LNCaP clone FGC (cell line): ENCODE results near the gene RNPEPL1.

Experiments used
- DNase-seq: peaks from one replicate; pipeline ENCODE4 v3.0.0-alpha.2; 2011; ENCODE audit warnings: low read depth
- H3K4me3 ChIP-seq: 2 replicates; pipeline ENCODE4 v1.5.1; 2011; ENCODE audit warnings: mild to moderate bottlenecking, low read depth, low read length, control low read depth
- TF ChIP-seq, protein P1 (sequence below): IDR thresholded peaks from 2 replicates; pipeline ENCODE4 v1.5.1; 2012; ENCODE audit warnings: mild to moderate bottlenecking; ENCODE audit not compliant: control insufficient read depth, insufficient read depth; ENCODE audit errors: extremely low read depth

Gene RNPEPL1

DNA sequence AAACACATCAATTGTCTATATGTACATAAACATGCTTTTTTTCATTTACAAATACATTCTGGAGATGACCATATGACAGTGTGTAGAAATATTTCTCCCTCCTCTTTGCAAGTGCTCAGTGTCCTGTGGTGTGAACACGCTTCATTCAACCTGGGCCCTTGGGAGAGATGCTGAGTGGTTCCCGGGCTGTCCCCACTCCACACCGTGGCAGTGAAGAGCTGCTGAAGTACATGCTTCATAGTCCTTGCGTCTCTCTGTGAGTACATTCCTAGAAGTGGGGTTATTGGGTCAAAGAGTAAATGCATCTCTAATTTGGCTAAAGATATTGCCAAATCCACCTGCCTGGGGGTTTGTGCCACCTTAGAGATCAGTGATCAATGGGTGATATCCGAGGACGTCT, 50.5 kb downstream of the RNPEPL1 start:
- no peak for DNase-seq
- H3K4me3 ChIP-seq, result no peak overlapping the region
- TF ChIP-seq, protein P1, sequence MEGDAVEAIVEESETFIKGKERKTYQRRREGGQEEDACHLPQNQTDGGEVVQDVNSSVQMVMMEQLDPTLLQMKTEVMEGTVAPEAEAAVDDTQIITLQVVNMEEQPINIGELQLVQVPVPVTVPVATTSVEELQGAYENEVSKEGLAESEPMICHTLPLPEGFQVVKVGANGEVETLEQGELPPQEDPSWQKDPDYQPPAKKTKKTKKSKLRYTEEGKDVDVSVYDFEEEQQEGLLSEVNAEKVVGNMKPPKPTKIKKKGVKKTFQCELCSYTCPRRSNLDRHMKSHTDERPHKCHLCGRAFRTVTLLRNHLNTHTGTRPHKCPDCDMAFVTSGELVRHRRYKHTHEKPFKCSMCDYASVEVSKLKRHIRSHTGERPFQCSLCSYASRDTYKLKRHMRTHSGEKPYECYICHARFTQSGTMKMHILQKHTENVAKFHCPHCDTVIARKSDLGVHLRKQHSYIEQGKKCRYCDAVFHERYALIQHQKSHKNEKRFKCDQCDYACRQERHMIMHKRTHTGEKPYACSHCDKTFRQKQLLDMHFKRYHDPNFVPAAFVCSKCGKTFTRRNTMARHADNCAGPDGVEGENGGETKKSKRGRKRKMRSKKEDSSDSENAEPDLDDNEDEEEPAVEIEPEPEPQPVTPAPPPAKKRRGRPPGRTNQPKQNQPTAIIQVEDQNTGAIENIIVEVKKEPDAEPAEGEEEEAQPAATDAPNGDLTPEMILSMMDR, result no peak

DNA sequence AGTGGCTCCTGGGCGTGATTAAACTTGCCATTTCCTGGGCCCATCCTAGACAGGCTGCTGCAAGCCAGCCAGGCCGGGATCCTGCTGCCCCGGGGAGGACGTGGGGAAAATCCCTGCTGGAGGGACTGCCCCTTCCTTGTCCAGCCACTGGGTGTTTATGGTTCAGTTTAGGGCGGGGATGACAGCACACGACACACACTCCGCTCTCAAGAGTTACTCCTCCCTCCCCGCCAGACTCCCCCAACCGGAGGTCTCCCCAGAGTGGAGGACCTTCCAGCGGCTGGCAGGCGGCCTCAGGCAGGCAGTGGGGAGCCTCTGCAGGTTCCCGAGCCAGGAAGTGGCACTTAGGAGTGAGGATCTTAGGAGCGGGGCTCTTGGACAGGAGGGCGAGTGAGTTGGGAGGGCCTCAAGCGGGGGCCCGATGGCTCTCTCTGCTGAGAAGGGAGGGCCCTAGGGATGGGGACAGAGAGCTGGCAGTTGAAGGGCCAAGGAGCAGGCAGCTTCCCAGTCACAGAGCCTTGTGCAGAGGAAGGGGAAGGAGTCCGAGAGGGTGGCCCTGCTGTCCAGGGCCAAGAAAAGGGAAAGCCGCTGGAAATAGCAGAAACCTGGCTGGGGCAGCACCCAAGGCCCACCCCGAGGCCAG, 51.3 kb downstream of the RNPEPL1 start:
- no peak for DNase-seq
- TF ChIP-seq, protein P1, result no peak
- H3K4me3 ChIP-seq, result no peak overlapping the region

DNA sequence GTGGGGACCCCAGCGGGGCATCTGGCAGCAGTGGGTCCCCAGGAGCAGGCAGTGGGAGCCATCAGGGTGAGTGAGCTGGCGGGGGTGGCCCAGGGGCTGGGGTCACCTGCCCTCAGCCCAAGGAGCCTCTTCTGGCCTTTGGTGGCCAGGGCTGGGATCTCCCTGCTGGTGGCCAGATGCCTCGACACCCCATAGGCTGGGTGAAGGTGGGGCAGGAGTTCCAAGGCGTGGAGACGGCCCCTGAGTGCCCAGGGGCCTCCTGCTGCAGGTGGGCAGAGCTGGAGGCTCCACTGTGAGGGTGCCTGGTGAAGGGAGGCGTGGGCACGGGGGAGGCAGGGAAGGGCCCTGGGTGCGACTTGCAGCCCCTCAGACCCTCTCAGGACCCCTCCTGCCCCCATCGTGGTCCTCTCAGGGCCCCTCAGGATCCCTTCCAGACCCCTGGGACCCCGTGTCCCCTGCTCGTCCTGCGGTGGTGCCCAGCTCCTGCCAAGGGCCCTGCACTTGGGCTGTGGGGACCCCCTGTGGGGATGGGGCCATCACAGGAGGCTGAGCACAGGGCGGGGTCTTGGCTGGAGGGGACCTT, 52.0 kb downstream of the RNPEPL1 start:
- TF ChIP-seq, protein P1, result no peak
- DNase-seq, result no peak
- H3K4me3 ChIP-seq, result no peak overlapping the region

DNA sequence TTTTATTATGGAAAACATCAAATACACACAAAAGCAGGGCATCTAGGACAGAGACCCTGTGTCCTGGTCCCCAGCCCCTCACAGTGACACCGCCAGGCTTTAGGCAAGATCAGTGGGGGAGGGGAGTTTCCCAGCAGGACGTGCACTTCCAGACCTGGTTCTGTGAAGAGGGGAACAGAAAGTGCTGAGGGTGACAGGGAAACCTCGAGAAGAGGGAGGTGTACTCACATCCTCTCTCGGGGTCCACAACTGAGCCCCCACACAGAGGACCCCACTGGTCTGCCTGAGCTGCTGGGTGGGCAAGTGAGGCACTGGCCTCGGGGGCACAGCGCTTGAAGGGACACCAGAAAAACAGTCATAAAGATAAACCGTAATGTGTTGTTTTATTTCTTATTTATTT, 52.6 kb downstream of the RNPEPL1 start:
- TF ChIP-seq, protein P1, result no peak
- no peak overlapping the region for H3K4me3 ChIP-seq
- DNase-seq, result no peak

DNA sequence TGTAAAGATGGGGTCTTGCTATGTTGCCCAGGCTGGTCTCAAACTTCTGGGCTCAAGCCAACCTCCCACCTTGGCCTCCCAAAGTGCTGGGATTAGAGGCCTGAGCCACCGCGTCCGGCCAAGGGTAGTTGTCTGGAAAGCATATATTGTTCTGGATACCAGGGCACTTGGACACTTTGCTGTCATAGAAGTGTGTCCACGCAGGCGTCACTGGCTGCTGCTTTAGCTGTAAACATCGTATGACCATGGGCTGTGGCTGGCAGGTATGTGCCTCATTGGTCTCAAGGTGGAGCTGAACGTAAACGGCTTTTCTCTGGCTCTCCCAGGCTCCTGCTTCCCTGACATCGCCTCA, 53.8 kb downstream of the RNPEPL1 start:
- TF ChIP-seq, protein P1, result no peak
- H3K4me3 ChIP-seq, result no peak overlapping the region
- DNase-seq, result no peak

DNA sequence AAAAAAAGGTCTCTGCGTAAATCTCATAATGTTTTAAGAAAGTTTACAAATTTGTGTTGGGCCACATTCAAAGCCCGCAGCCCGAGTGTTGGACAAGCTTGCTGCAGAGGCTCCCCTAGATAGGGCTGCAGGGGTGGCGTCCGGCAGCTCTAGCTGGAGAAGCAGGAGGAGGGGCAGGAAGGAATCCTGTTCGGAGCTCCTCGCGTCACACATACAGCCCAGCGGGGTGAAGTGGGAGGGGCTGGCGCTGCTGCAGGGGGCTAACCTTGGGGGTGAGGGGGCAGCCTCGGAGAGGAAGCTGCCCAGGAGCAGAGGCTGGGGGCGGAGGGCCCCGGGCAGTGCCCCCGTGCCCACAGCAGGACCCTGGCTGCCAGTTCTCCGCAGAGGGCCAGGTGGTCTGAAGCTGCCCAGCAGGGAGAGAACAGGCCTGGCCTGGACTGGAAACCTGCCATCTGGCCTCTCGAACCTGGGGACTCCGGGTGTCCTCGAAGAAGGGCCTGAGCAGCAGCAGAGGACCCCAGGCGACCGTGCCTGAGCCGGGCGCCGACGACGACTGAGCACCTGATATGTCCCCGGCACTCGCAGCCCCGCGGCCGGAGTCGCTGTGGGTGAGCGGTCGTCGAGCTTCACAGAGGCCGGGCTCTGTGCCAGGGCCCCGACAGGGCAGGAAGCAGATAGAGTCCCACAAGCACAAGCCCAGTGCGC, 54.4 kb downstream of the RNPEPL1 start:
- H3K4me3 ChIP-seq, result no peak overlapping the region
- no peak for DNase-seq
- TF ChIP-seq, protein P1, result no peak

DNA sequence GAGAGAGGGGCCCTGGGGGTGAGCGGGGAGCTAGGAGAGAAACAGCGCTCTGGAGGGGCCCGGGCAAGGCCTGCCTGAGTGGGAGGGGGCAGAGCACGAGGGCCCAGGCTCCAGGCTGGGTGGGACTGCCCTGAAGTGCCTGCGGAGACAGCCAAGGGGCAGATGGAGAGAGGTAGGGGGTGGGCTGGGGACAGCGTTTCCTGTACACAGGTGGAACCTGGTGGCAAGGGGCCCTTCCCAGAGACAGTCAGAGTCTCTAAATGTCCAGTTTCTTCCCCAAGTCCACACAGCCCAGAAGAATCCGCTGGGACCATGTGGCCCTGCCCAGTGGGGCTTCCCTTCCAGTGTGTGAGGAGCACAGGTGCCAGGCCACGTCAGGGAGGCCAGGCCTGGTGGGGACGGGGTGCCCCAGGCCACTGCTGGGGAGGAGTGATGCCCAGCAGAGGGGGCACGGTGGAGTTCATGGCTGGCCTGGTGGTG, 55.3 kb downstream of the RNPEPL1 start:
- TF ChIP-seq, protein P1, result no peak
- H3K4me3 ChIP-seq, result no peak overlapping the region
- DNase-seq, result no peak
